Stimulated activated CD8-positive, alpha-beta memory T cell treated with anti-CD3 and anti-CD28 coated beads, Interleukin-15, amount 100 ng/mL, for 48 hours (primary cell): ENCODE measurements around the gene CCDC91.
"Not testable (repeated sequence)": the region's sequence is repeated elsewhere in the genome, so short reads cannot be mapped to it uniquely, and the experiment has no call there.

ENCODE experiments used
- DNase-seq, 2 donors: peaks; one replicate each; pipeline ENCODE4 v3.0.0-alpha.2; 2020; ENCODE audit warnings: low read depth in 2 of 2

The CCDC91 gene

DNA sequence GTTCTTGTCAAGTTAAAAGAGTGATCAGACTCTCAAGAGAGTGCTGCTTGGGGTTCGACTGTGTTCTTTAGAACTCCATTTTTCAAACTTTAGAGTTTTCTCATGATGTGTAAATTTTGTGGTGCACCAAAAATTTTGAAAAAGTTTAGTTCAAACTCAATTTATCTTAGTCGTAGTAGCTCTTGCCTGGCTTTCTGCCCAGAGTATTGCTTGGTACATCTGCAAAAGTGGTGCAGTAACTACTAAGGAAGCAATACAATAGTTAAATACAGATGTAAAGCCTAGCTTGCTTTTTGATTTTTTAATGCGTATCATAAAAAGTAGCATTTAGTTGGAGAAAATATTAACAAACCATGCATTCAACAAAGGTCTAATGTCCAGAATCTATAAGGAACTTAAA, 9.5 kb upstream of the CCDC91 start:
- no peak for DNase-seq

DNA sequence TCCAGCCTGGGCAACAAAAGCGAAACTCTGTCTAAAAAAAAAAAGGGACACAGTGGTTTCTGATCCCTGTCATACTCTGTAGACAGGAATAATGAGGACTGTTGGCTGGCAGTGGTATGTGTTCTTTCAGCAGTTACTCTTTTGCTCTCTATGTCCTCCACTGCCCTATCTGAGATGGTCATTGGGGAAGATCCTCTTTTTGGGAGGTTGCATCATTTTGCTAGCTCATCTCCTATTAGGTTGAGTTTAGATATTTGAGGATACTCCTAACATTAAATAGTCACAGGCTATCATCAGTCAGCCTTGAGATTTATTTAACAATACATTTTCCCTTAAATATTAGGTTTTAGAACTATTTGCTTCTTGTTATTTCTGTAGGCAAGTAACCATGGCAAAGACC, 5.9 kb upstream of the CCDC91 start:
- DNase-seq = no peak

DNA sequence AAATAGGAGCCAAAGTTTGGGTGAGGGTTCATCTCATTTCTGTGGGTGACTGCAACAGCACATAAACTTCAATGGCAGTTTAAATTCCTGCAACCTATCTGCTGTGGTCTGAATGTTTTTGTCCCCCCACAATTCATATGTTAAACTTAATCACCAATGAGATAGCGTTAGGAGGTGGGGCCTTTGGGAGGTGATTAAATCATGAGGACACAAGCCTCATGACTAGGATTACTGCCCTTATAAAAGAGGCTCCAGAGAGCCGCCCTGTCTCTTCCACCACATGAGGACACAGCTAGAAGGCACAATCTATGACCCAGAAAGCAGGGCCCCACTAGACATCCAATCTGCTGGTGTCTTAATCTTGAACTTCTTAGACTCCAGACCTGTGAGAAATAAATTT, 3.8 kb upstream of the CCDC91 start:
- no peak for DNase-seq

DNA sequence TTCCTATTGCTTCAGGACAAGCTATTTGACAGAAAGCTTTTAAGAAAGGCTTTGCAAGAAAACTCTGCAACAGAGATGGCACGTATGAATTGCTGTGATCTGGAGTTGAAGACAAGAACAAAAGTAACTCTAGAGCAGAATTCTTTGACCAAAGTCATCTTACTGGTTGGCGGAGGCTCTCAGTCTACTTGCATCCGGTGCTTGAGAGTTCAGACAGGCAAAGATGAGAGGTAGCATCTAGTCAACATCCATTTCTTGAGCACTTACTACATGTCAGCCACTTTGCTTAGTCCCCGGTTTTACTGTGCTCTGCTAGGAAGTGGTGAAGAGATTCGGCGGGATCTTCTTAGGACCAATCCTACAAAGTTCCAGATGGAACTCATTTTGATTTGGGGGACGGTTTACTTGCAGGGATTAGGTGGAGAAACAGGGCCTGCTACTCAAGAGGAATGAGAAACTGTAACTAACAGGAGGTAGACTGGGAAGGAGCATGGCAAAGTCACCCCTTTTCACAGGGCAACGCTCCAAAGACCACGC, 404 bp upstream of the CCDC91 start:
- no peak for DNase-seq

DNA sequence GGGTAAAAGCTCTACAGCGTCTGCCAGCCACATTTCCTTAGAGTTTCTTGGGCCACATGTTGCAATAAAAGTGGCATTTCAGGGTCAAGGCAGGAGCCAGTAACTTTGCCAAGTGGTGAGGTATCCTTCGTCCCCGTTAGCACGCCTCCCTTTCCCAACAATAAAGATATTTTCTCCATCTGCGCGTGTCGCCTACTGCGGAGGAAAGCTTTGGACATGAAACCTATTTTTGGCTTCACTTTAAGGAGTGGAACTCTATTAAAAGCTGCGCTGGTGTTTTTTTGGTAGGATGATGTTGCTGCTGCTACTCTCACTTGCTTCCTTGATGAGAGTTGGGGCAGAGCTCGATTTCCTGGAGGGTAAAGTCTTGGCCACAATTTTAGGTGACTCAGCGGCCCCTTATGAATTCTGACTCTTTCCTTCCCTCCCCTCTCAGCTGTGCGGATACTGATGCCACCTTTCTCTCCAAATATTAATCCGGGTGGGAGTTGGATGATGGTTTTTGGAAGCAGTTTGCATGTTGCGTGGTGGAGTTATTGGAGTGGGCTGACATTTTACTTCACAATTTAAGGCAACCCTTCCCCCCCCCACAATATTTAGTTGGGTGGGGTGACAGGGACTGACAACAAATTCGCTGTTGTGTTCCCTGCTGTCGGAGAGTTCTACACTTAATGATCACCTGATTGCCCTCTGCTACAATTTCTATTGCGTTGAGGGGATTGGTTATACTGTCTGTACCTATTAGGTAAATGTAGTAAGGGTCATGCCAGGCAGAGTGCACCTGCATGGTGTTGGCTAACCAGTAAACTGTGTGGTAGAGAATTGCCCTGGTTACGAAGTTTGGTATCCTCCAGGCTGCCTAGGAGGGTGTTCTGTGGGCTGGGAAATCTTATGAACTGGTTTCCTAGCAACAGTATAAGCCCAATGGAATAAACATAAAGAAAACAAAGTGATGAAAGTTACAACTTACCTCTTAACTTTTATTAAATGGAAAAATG, 1.1 kb downstream of the CCDC91 start:
- DNase-seq = peak; percentile 14 to 34

DNA sequence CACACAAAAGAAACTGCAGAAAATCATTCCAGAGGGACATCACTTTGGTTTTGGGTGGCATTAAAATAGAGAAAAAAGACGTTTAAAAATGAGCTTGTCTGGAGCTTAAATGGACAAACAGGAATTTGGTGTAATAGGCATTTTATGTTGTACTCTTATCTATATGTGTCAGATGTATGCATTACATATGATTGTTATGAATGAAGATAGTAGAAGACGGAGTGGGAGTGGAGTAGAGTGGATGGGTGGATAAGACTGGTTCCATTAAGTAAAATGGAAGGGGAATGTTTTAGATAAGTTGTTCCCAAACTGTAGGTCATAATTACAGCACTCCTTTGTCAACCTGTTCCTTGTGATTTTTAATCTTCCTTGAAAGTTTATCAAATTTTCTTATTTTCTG, 1.9 kb downstream of the CCDC91 start:
- DNase-seq = no peak

DNA sequence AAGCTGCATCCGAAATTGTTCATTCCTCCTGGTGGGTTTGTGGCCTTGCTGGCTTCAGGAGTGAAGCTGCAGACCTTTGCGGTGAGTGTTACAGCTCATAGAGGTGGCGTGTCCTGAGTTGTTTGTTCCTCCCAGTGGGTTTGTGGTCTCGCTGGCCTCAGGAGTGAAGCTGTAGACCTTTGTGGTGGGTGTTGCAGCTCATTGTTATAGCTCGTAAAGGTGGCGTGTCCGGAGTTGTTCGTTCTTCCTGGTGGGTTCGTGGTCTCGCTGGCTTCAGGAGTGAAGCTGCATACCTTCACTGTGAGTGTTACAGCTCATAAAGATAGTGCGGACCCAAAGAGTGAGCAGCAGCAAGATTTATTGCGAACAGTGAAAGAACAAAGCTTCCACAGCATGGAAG, 4.4 kb downstream of the CCDC91 start:
- not testable (repeated sequence) for DNase-seq

DNA sequence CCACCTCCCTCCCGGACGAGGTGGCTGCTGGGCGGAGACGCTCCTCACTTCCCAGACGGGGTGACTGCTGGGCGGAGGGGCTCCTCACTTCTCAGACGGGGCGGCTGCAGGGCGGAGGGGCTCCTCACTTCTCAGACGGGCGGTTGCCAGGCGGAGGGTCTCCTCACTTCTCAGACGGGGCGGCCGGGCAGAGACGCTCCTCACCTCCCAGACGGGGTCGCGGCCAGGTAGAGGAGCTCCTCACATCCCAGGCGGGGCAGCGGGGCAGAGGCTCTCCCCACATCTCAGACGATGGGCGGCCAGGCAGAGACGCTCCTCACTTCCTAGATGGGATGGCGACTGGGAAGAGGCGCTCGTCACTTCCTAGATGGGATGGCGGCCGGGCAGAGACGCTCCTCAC, 10.9 kb downstream of the CCDC91 start:
- not testable (repeated sequence) for DNase-seq

DNA sequence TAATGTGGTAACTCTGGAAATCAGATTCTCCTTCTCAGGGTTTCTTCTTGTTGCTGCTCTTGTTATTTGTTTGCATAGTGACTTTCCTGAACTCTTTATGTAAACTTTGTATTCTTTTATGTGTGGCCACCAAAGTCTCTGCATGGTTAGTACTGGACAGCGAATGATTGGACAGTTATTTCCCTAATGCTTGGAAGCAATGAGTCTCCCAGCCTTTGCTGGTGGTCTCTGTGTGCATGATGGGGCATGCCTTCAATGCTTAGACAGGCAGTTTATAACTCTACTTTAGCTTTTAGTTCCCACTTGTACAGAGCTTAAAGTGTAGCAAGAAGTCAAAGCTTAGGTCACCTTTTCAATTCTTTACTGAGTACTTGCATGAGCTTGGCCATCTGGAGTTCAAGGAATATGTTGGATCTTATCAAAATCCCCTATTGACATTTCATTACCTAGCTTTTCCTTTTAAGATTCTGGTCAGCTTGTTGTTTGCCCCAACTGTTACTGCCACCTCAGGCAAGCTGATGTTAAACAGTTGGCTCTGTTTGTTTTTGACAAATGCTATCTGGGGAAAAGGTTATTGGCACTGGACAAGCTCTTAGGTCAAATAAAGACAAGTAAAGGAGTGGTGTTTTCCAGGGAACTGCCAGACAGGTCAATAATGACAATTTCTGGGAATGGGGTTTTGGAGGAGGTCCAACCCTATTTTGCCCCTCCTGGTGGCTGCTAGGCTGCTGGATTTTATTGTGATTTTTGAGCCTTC, 12.3 kb downstream of the CCDC91 start:
- no peak for DNase-seq

DNA sequence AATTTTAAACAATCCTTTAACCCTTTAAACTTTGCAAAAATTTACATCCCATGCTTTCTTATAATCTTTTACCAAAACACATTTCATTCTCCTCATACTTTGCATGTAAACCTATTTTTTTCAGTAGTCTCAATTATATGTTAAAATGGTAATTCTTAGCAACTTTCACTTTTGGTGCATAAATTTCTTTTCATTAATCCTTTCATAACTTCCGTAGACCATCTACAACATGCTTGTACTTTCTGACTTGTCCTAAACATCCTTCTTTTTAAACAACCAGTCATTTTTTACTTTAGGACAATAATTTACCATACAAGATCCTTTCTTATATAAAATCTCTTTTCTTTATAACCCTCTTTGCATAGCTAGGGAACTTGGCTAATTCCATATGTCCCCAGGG, 19.5 kb downstream of the CCDC91 start:
- no peak for DNase-seq

DNA sequence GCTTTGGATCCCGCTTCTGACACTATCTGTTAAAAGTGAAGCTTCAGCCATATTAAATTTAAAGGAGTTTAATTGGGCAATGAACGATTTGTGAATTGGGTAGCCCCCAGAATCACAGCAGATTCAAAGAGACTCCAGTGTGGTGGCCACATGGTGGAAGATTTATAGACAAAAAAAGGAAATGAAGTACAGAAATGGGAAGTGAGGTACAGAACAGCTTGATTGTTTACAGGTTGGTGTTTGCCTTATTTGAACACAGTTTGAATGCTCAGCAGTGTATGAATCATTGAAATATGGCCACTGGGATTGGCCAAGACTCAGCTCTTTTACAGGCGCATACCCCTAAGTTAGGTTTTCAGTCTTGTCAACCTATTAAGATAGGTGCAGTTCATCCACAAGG, 21.9 kb downstream of the CCDC91 start:
- no peak for DNase-seq

DNA sequence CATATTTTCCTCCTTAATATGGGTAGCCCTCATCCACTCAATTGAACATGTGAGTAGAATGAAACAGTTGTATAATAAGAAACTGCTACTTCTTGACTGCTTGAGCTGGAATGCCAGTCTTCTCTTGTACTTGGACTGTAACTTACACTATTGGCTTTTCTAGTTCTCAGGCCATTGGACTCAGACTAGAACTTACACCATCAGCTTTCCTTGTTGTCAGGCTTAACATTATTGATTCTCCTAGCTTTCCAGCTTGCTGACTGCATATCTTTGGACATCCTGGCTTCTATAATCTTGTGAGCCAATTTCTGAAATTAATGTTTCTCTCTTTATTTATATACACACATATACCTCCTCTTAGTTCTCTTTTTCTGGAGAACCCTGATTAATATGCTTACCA, 24.8 kb downstream of the CCDC91 start:
- no peak for DNase-seq

DNA sequence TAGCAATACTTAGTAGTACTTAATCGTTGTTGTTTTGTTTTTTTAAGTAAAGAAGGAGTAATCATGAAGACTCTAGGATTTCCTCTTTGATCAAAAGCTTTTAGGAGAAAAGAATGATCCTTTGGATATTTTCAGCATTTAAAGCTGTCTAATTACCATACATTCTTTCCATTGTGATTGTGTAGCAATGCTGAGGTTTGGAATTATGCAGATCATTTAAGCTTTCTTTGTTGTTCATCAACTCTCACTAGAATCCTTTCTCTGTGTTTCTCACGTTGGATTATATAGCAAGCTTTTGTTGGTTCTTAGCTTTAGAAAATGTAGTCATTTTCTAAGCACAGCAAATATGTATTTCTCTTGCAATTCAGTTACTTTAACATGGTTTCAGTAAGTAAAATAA, 25.8 kb downstream of the CCDC91 start:
- DNase-seq = no peak

DNA sequence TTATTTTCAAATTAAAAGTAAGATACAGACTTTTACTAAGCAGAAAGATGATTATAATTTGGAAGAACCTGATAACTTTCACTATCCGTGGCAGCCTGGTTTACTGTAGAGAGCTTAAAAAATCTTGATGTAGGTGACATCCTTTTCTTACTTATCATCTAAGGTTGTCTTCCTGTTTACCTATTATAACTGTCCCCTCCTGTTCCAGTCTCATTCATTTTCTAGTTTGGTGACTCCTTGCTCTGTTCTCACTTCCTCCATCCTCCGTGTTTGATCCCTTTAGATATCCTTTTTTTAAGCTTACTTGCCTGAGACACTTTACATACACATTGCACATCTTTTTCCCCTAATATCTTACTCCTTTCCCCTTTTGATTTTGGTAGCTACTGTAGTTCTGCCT, 27.5 kb downstream of the CCDC91 start:
- no peak for DNase-seq

DNA sequence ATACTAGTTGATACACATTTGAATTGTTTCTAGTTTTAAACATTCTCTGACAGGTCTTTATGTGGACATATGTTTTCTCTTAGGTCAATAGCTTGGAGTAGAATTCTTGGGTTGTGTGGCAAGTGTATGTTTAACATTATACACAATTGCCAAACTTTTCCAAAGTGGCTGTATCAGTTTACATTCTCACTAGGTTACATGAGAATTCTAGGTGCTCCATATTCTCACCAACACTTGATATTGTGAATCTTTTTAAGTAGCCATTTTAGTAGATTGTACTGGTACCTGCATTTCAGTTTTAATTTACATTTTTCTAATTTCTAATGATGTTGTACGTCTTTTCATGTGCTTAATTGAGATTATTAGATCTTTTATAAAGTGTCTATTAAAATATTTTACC, 28.6 kb downstream of the CCDC91 start:
- no peak for DNase-seq

DNA sequence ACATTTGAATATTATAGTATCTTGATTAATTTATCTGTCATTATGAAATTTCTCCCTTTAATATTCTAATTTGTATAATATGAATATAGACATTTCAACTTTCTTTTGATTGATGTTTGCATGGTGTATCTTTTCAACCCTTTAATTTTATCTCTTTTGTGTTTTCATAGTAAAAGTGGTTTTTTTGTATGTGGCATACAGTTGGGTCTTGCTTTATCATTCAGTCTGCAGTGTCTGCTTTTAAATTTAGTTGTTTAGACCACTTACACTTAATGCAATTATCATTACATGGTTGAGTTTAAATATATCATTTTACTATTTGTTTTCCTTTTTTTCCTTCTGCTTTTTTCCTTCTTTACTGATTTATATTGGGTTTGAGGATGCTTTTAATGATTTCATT, 29.6 kb downstream of the CCDC91 start:
- no peak for DNase-seq

DNA sequence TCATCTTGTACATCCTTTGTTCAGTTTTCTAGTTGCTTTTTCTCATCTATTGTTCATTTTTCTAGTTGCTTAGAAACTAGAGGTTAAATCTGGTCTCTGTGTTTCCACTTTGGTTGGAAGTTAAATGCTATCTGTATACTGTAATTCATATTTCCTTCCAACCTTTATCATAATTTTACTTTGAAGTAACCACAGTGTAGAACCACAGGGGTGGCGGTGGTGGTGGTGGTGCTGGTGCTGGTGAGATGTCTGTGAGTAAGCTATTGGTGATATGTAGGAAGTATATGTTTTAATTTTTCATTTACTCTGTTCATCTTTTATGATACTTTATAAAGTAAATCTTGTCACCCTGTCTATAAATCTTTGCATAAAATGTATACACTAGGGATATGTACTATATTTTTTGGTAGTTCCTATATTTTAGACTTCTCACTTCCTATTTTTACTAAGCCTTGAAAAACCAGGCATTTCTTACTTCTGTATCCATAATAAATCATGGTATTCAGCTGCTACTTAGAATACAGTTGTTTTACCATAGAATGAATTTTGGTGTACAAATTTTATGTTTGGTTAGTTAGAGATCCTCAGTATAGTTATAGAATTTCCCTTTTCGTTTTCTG, 31.9 kb downstream of the CCDC91 start:
- peak; percentile 52 to 66 for DNase-seq

DNA sequence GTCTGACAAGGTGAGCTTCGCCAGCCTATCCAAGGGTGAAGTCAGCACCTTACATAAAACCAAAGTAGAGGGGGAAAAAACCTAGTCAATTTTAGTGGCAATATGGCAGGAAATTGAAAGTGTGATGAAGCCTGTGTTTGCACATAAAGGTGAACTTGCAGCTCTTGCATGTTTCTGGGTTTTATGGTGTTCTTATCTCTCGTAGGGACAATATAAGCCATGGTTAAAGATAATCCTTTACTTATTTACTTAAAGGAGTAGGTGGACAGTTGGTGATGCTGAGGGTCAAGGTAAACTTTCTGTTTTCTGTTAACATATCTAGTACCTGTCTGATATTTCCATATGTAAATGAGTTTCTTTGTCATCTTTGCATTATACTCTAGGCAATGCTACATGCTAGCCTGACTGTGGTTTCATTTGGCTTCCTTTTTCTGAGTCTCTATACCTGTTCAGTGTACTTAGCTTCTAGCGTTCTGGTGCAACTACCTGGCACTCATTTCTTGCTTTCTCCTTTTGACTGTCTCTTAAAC, 32.8 kb downstream of the CCDC91 start:
- DNase-seq = no peak

DNA sequence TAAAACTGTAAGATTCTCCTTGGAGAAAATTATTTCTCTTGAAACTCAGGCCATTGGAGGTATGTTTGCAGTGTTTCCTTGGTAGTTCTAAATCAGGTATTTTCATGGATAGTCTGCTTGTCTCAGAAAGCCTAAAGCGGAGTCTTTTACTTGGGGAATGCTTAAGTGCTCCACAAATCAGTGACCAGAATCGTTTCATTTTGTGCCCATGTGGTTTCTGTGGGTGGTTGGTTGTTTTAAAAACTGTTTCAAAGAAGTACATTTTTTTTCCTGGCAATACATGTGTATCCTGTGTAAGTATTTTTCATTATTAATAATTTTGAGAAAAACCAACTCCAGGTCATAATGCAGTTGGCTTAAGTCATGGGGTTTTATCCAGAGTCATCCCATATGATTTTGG, 33.6 kb downstream of the CCDC91 start:
- DNase-seq = no peak

DNA sequence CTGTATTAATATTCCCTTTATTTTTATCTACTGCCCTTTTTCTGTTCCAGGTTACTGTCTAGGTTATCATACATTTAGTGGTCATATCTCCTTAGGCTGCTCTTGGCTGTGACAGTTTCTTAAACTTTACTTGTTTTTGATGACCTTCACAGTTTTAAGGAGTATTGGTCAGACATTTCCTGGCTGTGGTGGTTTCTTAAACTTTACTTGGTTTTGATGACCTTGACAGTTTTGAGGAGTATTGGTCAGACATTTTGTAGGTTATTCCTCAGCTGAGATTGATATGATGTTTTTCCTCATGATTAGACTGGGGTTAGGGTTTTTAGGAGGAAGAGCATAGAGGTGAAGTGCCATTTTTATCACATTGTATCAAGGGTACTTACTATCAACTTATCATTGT, 36.4 kb downstream of the CCDC91 start:
- no peak for DNase-seq

DNA sequence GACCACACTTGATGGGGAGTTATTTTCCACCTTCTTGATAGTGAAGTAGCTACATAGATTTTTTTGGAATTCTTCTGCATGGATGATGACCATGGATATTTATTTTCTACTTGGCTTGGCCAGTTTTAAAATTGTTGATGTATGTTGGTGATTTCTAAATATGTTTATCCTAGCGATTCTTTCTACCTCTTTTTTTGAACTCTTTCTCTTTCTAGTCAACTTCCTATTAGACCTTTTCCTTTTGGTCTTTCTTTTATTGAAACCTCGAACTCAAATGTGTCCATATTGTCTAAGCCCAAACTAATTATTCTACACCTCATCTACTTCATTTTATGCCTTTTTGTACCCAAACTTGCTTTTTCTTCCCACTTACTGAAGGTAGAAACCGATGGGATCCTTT, 37.0 kb downstream of the CCDC91 start:
- no peak for DNase-seq

DNA sequence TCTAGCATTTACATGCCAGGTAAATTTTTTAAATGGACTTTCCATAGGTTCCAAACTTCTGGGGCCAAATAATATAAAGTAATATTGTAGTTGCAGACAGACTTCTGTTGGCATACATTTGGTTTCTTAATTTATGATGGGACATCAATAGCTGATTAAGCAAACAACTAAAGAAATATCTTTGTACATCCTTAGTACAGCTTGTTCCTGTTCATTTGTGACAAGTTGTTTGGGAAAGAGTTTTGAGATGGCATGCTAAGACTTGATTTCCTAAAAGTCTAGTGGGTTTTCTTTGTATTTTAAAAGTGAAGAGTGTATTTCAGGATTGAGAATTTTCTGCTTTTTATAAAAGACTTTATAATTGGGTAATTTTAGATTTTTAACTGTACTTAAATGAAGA, 41.0 kb downstream of the CCDC91 start:
- DNase-seq = no peak
